OCI-LY1 (cell line): Measurements from ENCODE around the gene SIRT7.
A peak's percentile ranks its signal among the peaks of the same experiment; 100 is the strongest.

Source experiments
- H2AFZ ChIP-seq: fragments of 200-600 bp; sonication (generic), shearing (Covaris generic); 2 replicates; pipeline ENCODE4 v1.6.0; 2014; ENCODE audit warnings: antibody characterized with exemption, mild to moderate bottlenecking, low read length
- H3F3A ChIP-seq: fragments of 200-600 bp; sonication (generic), shearing (Covaris generic); 2 replicates; pipeline ENCODE4 v1.6.0; 2014; ENCODE audit warnings: mild to moderate bottlenecking, antibody characterized with exemption, low read length, moderate library complexity; ENCODE audit not compliant: insufficient read depth
- H3K27ac ChIP-seq: fragments of 200-600 bp; sonication (generic); 2 replicates; pipeline ENCODE4 v1.5.1; 2014; ENCODE audit warnings: low read length, mixed run types, mild to moderate bottlenecking, low read depth; ENCODE audit not compliant: poor library complexity, severe bottlenecking
- H3K27me3 ChIP-seq: fragments of 200-600 bp; sonication (generic); 2 replicates; pipeline ENCODE4 v1.6.0; 2014; ENCODE audit warnings: antibody characterized with exemption, mild to moderate bottlenecking, low read length, moderate library complexity; ENCODE audit not compliant: insufficient read depth
- H3K36me3 ChIP-seq: fragments of 200-600 bp; sonication (generic); 2 replicates; pipeline ENCODE4 v1.6.1; 2014; ENCODE audit warnings: mild to moderate bottlenecking, antibody characterized with exemption, low read length, moderate library complexity, mixed read lengths; ENCODE audit not compliant: insufficient read depth
- H3K4me1 ChIP-seq: fragments of 200-600 bp; sonication (generic); 2 replicates; pipeline ENCODE4 v1.5.1; 2014; ENCODE audit warnings: mild to moderate bottlenecking, low read length, moderate library complexity; ENCODE audit not compliant: insufficient read depth, severe bottlenecking
- H3K4me2 ChIP-seq: fragments of 200-600 bp; sonication (generic), shearing (Covaris generic); 2 replicates; pipeline ENCODE4 v1.6.1; 2014; ENCODE audit warnings: low read length
- H3K4me3 ChIP-seq: fragments of 200-600 bp; sonication (generic); 2 replicates; pipeline ENCODE4 v1.5.1; 2014; ENCODE audit warnings: low read length, low read depth, mild to moderate bottlenecking, mixed read lengths; ENCODE audit not compliant: poor library complexity, severe bottlenecking
- H3K79me2 ChIP-seq: fragments of 200-600 bp; shearing (Covaris generic); 2 replicates; pipeline ENCODE4 v1.6.1; 2016; ENCODE audit warnings: mixed run types, low read length, mixed read lengths; ENCODE audit not compliant: insufficient read depth
- H3K9ac ChIP-seq: fragments of 200-600 bp; sonication (generic), shearing (Covaris generic); 2 replicates; pipeline ENCODE4 v1.6.1; 2014; ENCODE audit warnings: mild to moderate bottlenecking, low read length, mixed read lengths
- H3K9me2 ChIP-seq: fragments of 200-600 bp; sonication (generic), shearing (Covaris generic); 2 replicates; pipeline ENCODE4 v1.6.1; 2014; ENCODE audit warnings: low read depth, mild to moderate bottlenecking, low read length, mixed read lengths
- H3K9me3 ChIP-seq: fragments of 200-600 bp; shearing (Covaris generic); 2 replicates; pipeline ENCODE4 v1.6.1; 2014; ENCODE audit warnings: low read length, mixed read lengths
- H4K20me1 ChIP-seq: fragments of 200-600 bp; sonication (generic), shearing (Covaris generic); 2 replicates; pipeline ENCODE4 v1.6.0; 2016; ENCODE audit warnings: mild to moderate bottlenecking, low read length; ENCODE audit not compliant: insufficient read depth
- EZH2 ChIP-seq: fragments of 200-600 bp; sonication (generic), shearing (Covaris generic); IDR thresholded peaks from 2 replicates; pipeline ENCODE4 v1.8.0; 2017; ENCODE audit warnings: borderline replicate concordance, mixed run types, mild to moderate bottlenecking, antibody characterized with exemption, low read length, moderate library complexity, mixed read lengths
- TF ChIP-seq, protein P1 (sequence below): fragments of 200-600 bp; sonication (generic), shearing (Covaris generic); IDR thresholded peaks from 2 replicates; pipeline ENCODE4 v1.5.1; 2017; ENCODE audit warnings: mild to moderate bottlenecking, antibody characterized with exemption, low read length, moderate library complexity, mixed read lengths

Gene SIRT7, protein sequence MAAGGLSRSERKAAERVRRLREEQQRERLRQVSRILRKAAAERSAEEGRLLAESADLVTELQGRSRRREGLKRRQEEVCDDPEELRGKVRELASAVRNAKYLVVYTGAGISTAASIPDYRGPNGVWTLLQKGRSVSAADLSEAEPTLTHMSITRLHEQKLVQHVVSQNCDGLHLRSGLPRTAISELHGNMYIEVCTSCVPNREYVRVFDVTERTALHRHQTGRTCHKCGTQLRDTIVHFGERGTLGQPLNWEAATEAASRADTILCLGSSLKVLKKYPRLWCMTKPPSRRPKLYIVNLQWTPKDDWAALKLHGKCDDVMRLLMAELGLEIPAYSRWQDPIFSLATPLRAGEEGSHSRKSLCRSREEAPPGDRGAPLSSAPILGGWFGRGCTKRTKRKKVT

DNA sequence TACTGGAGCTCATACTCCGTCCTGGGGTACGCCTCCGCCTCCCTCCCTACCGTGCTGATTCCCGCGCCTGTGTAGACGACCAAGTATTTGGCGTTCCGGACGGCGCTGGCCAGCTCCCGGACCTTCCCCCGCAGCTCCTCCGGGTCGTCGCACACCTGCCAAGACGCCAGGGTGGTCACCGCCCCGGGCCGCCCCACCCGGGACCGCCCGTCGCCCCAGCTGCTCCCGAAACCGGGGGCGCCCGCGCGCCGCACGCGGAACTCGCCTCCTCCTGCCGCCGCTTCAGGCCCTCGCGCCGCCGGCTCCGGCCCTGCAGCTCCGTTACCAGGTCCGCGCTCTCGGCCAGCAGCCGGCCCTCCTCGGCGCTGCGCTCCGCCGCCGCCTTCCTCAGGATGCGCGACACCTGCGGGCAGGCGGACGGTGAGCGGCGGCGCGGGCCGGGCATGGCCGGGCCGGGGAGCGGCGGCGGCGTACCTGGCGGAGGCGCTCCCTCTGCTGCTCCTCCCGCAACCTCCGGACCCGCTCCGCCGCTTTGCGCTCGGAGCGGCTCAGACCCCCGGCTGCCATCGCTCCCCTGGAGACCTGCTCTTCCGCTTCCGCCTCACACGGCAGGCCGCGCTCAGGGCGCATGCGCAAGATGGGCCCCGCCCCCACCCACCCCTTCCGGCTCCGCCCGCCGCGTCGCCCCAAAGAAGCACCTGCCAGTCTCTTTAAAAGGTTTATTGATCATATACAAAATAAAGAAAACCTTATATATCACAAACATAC is at the start of gene SIRT7:
SIRT7 (minus strand) TSS at position 612 of the 768 bp plus-strand sequence; CDS start at position 567, 45 bp downstream.
- no peak within 1 kb of the TSS for H3K27ac ChIP-seq
- no peaks in the 10 kb centered on the region for H3K79me2 ChIP-seq
- H3K4me1 ChIP-seq: peaks cover 24% of the 10 kb centered on the region
- H3K4me3 ChIP-seq: peak within 1 kb of the TSS; percentile 94
- H3K4me2 ChIP-seq: peak within 1 kb of the TSS; percentile 98
- peak within 1 kb of the TSS; percentile 88 for H3K9ac ChIP-seq
- peaks cover 56% of the 10 kb centered on the region for H3K36me3 ChIP-seq
- H4K20me1 ChIP-seq: no peaks in the 10 kb centered on the region
- no peaks in the 10 kb centered on the region for H3F3A ChIP-seq
- H3K27me3 ChIP-seq: no peaks in the 10 kb centered on the region
- no peak within 1 kb of the TSS for H2AFZ ChIP-seq
- TF ChIP-seq, protein P1, sequence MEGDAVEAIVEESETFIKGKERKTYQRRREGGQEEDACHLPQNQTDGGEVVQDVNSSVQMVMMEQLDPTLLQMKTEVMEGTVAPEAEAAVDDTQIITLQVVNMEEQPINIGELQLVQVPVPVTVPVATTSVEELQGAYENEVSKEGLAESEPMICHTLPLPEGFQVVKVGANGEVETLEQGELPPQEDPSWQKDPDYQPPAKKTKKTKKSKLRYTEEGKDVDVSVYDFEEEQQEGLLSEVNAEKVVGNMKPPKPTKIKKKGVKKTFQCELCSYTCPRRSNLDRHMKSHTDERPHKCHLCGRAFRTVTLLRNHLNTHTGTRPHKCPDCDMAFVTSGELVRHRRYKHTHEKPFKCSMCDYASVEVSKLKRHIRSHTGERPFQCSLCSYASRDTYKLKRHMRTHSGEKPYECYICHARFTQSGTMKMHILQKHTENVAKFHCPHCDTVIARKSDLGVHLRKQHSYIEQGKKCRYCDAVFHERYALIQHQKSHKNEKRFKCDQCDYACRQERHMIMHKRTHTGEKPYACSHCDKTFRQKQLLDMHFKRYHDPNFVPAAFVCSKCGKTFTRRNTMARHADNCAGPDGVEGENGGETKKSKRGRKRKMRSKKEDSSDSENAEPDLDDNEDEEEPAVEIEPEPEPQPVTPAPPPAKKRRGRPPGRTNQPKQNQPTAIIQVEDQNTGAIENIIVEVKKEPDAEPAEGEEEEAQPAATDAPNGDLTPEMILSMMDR: no peak
- TF ChIP-seq EZH2: no peak
- H3K9me2 ChIP-seq: no peaks in the 10 kb centered on the region
- H3K9me3 ChIP-seq: no peaks in the 10 kb centered on the region

DNA sequence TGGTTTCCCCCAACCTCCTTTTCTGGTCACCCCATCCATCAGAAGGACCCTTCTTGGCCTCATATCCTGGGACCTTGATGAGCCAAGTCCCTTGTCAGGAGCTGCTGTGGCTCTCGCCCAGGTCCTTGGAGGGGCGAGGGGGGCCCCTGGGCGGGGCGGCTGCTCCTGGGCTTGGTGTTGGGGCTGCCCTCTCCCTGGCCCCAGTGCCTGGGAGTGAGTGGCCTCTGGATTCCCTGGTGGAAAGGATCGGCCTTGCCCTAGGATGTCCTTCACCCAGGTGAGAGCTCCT is 49.2 kb upstream of the SIRT7 start:
- H3F3A ChIP-seq: no peaks in the 10 kb centered on the region
- H3K9ac ChIP-seq: no peak overlapping the region; the same call in 1 of the 2 replicates
- H2AFZ ChIP-seq: no peak overlapping the region
- H4K20me1 ChIP-seq: no peaks in the 10 kb centered on the region
- no peaks in the 10 kb centered on the region for H3K36me3 ChIP-seq
- H3K4me1 ChIP-seq: peaks cover 18% of the 10 kb centered on the region
- no peak overlapping the region for H3K27ac ChIP-seq
- H3K9me3 ChIP-seq: no peaks in the 10 kb centered on the region
- H3K9me2 ChIP-seq: no peaks in the 10 kb centered on the region
- peaks cover 10% of the 10 kb centered on the region; the same call in 1 of the 2 replicates for H3K27me3 ChIP-seq
- peak overlapping the region; percentile 49 for H3K4me2 ChIP-seq
- TF ChIP-seq, protein P1: no peak
- no peak for TF ChIP-seq EZH2
- no peak overlapping the region for H3K4me3 ChIP-seq
- no peaks in the 10 kb centered on the region for H3K79me2 ChIP-seq

DNA sequence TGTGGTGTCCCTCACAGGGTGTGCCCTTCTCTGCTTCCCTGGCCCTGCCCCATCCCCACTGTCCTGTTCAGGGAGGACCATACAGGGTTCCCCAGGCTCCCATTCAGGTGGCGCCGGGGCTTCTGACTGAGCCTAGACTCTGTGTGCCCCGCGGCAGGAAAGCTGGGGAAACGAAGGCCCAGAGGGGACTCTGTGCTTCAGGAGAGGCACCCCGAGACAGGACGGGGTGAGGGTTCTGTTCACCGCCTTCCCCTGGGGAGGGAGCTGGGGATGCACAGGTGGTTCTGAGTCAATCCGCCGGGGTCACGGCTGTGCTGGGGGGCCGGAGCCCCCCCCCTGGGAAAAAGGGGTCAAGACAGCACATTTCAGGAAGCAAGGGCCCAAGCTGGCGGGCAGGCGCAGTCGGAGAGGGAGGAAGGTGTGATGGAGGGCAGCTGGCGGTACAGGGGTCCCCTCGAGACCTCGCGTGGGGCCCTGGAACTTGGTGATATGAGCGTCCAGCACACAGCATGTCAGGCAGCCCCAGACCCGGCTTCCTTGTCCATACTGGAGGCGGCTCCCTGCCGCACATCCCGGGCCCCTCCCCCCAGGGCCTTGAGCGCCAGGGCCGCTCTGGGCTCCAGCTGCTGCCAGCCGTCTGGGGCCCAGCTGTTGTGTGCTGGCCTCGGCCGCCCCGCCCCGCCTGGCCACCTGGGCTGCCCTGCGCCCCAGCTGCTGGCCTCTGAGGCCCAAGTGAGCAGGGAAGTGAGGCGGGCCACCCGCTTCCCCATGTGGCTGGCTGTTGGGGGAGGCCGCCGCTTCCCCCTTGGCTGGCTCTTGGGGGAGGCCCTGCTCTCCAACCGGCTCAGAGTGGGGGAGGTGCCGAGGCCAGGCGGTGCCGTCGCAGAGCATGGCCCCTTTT is 48.6 kb upstream of the SIRT7 start:
- no peak overlapping the region for H3K27ac ChIP-seq
- no peaks in the 10 kb centered on the region for H3F3A ChIP-seq
- H3K9me2 ChIP-seq: no peaks in the 10 kb centered on the region
- no peak overlapping the region for H3K4me2 ChIP-seq
- no peaks in the 10 kb centered on the region for H3K9me3 ChIP-seq
- TF ChIP-seq, protein P1: no peak
- no peak for TF ChIP-seq EZH2
- H3K36me3 ChIP-seq: no peaks in the 10 kb centered on the region
- H3K9ac ChIP-seq: no peak overlapping the region; the same call in 1 of the 2 replicates
- no peak overlapping the region for H2AFZ ChIP-seq
- H3K79me2 ChIP-seq: no peaks in the 10 kb centered on the region
- H3K4me1 ChIP-seq: peaks cover 18% of the 10 kb centered on the region
- H3K4me3 ChIP-seq: no peak overlapping the region
- H4K20me1 ChIP-seq: no peaks in the 10 kb centered on the region
- peaks cover 10% of the 10 kb centered on the region; the same call in 1 of the 2 replicates for H3K27me3 ChIP-seq
